ENCODE measurements around the gene POLR3A.
"Not testable (repeated sequence)": the region's sequence is repeated elsewhere in the genome, so short reads cannot be mapped to it uniquely, and the experiment has no call there.

- not testable (repeated sequence) for TF ChIP-seq CTCF (IDR thresholded peaks at IDR 0.05; ENCODE audit: poor library complexity, severe bottlenecking); EZH2 (IDR thresholded peaks at IDR 0.05; ENCODE audit: borderline replicate concordance, insufficient read depth, low read length, poor library complexity, severe bottlenecking); POLR2AphosphoS5 (IDR thresholded peaks at IDR 0.05); EP300 (conservative IDR thresholded peaks at IDR 0.05; ENCODE audit: poor library complexity, severe bottlenecking); RAD21 (conservative IDR thresholded peaks at IDR 0.05); TAF1 (IDR thresholded peaks at IDR 0.05; ENCODE audit: low read depth); REST (IDR thresholded peaks at IDR 0.05; ENCODE audit: borderline replicate concordance); MXI1 (conservative IDR thresholded peaks at IDR 0.05; ENCODE audit: poor library complexity, severe bottlenecking)
These were observed 40.7 kb upstream of the POLR3A start for GRCh38 chr10:78070064-78070463.

All from neural cell (in vitro differentiated cells).